HCT116 (cell line): ENCODE measurements around the gene WDR93. TPM values are rescaled to one million over a fixed set of nuclear protein-coding genes. Genes with fewer than 3 reads are reported as not detected.

ENCODE experiments used
- ATAC-seq: fragments of 200-7000 bp; cut with Tn5 transposase; 2 replicates; pipeline ENCODE4 v1.9.1; 2020; ENCODE audit warnings: mild to moderate bottlenecking, moderate library complexity
- BruUV-seq: library from RNA; stranded (reverse); fragments of 400-500 nt; replicated peaks from 2 replicates; lab custom pipeline; 2021; lab: Mats Ljungman, UMichigan
- CTCF ChIA-PET: fragments of 300-600 bp; sonication (Branson Sonifier 250); formaldehyde crosslinking; loops from one replicate; lab custom pipeline; 2021; ENCODE audit warnings: antibody characterized with exemption; lab: Charles Lee
- POLR2A ChIA-PET: fragments of 300-600, 350-600 bp; sonication (Branson Sonifier 250); formaldehyde crosslinking; loops from one replicate; lab custom pipeline; 2021; ENCODE audit warnings: antibody characterized with exemption; lab: Charles Lee
- RAD21 ChIA-PET, 2 experiments: fragments of 300-600 bp; sonication (Branson Sonifier 250); formaldehyde crosslinking; loops; one replicate each; lab custom pipeline; 2023; ENCODE audit warnings: low total read pairs in 2 of 2; ENCODE audit not compliant: uncharacterized antibody in 2 of 2, unreplicated experiment in 2 of 2, low non-redundant PET in 1 of 2; lab: Charles Lee
- DNase-seq: peaks from one replicate; pipeline ENCODE4 v3.0.0-alpha.2; 2010; ENCODE audit warnings: low read depth, low spot score
- H2AFZ ChIP-seq: fragments of 200-600 bp; shearing (Covaris generic), sonication (generic); 2 replicates; pipeline ENCODE4 v1.6.1; 2017; ENCODE audit warnings: low read depth, mixed run types, mixed read lengths, antibody characterized with exemption, low read length; ENCODE audit not compliant: poor library complexity, severe bottlenecking
- H3K27ac ChIP-seq: 2 replicates; pipeline ENCODE4 v1.5.1; 2012; ENCODE audit warnings: low read depth, low read length
- H3K27me3 ChIP-seq: fragments of 200-600 bp; sonication (generic); 2 replicates; pipeline ENCODE4 v1.6.1; 2016; ENCODE audit warnings: mixed run types, low read length, mixed read lengths; ENCODE audit not compliant: insufficient read depth
- H3K36me3 ChIP-seq, 2 experiments: fragments of 200-500 bp in 1 of 2; fragments of 200-600 bp in 1 of 2; sonication (Bioruptor generic) in 1 of 2; sonication (generic) in 1 of 2; 2 replicates each; pipeline versions ENCODE4 v1.5.1 to v1.6.1; 2014 to 2016; ENCODE audit warnings: low read length in 2 of 2, inconsistent platforms in 1 of 2, mixed read lengths in 1 of 2, mixed run types in 1 of 2; ENCODE audit not compliant: insufficient read depth in 2 of 2, control insufficient read depth in 1 of 2
- H3K4me1 ChIP-seq, 2 experiments: fragments of 200-600 bp in 1 of 2; sonication (generic) in 1 of 2; 2 replicates each; pipeline versions ENCODE4 v1.5.1 to v1.6.1; 2012 to 2017; ENCODE audit warnings: low read length in 2 of 2, inconsistent platforms in 1 of 2, mild to moderate bottlenecking in 1 of 2, mixed read lengths in 1 of 2, mixed run types in 1 of 2, moderate library complexity in 1 of 2; ENCODE audit not compliant: insufficient read depth in 2 of 2, control insufficient read depth in 1 of 2
- H3K4me2 ChIP-seq: fragments of 200-600 bp; sonication (generic); 2 replicates; pipeline ENCODE4 v1.6.1; 2017; ENCODE audit warnings: mixed run types, low read length, mixed read lengths
- H3K4me3 ChIP-seq, 2 experiments: fragments of 200-600 bp in 1 of 2; sonication (generic) in 1 of 2; replicated peaks in 1 of 2; 2 replicates each; pipeline ENCODE4 v1.5.1; 2011 to 2016; ENCODE audit warnings: low read length in 2 of 2, control low read depth in 1 of 2, low read depth in 1 of 2, mild to moderate bottlenecking in 1 of 2, mixed read lengths in 1 of 2, mixed run types in 1 of 2
- H3K79me2 ChIP-seq: fragments of 200-600 bp; sonication (generic); 2 replicates; pipeline ENCODE4 v1.6.1; 2017; ENCODE audit warnings: mild to moderate bottlenecking, mixed run types, low read length, moderate library complexity, mixed read lengths; ENCODE audit not compliant: insufficient read depth
- H3K9ac ChIP-seq: fragments of 200-600 bp; sonication (generic); 2 replicates; pipeline ENCODE4 v1.6.1; 2016; ENCODE audit warnings: low read length, mixed read lengths
- H3K9me2 ChIP-seq: fragments of 200-600 bp; sonication (generic), shearing (Covaris generic); 2 replicates; pipeline ENCODE4 v1.6.1; 2017; ENCODE audit warnings: mixed run types, mild to moderate bottlenecking, moderate library complexity; ENCODE audit not compliant: insufficient read depth
- H3K9me3 ChIP-seq, 2 experiments: fragments of 200-500 bp in 1 of 2; fragments of 200-600 bp in 1 of 2; sonication (Bioruptor generic) in 1 of 2; sonication (generic) in 1 of 2; 2 replicates each; pipeline ENCODE4 v1.6.1; 2014 to 2017; ENCODE audit warnings: low read length in 2 of 2, mixed read lengths in 2 of 2, inconsistent platforms in 1 of 2, low read depth in 1 of 2, mild to moderate bottlenecking in 1 of 2, mixed run types in 1 of 2, moderate library complexity in 1 of 2; ENCODE audit not compliant: control insufficient read depth in 1 of 2, insufficient read depth in 1 of 2
- H4K20me1 ChIP-seq: fragments of 200-600 bp; sonication (generic), shearing (Covaris generic); 2 replicates; pipeline ENCODE4 v1.6.1; 2017; ENCODE audit warnings: mixed run types, mild to moderate bottlenecking, moderate library complexity; ENCODE audit not compliant: insufficient read depth
- CEBPB ChIP-seq: IDR thresholded peaks from 2 replicates; pipeline ENCODE4 v1.6.1; 2012; ENCODE audit warnings: low read depth
- ELF1 ChIP-seq: IDR thresholded peaks from 2 replicates; pipeline ENCODE4 v1.6.1; 2012; ENCODE audit warnings: low read depth, borderline replicate concordance
- EZH2 ChIP-seq: fragments of 200-600 bp; sonication (generic); IDR thresholded peaks from 2 replicates; pipeline ENCODE4 v1.6.1; 2017; ENCODE audit warnings: antibody characterized with exemption, mixed run types
- EZH2phosphoT487 ChIP-seq: fragments of 200-600 bp; IDR thresholded peaks from 2 replicates; pipeline ENCODE4 v1.6.1; 2018; ENCODE audit warnings: antibody characterized with exemption, borderline replicate concordance
- FOSL1 ChIP-seq: IDR thresholded peaks from 2 replicates; pipeline ENCODE4 v1.6.1; 2012; ENCODE audit warnings: low read depth
- JUND ChIP-seq: IDR thresholded peaks from 2 replicates; pipeline ENCODE4 v1.6.1; 2012
- POLR2A ChIP-seq: IDR thresholded peaks from 2 replicates; pipeline ENCODE4 v1.7.0; 2011; ENCODE audit warnings: borderline replicate concordance; ENCODE audit not compliant: insufficient read depth, insufficient read length; ENCODE audit errors: extremely low read depth
- RAD21 ChIP-seq: IDR thresholded peaks from 2 replicates; pipeline ENCODE4 v1.6.1; 2012; ENCODE audit warnings: low read depth, mild to moderate bottlenecking
- SRF ChIP-seq: IDR thresholded peaks from 2 replicates; pipeline ENCODE4 v1.6.1; 2012; ENCODE audit warnings: low read depth
- TCF7L2 ChIP-seq: IDR thresholded peaks from 2 replicates; pipeline ENCODE4 v1.7.0; 2011; ENCODE audit warnings: borderline replicate concordance, inconsistent platforms; ENCODE audit not compliant: insufficient read depth, insufficient read length; ENCODE audit errors: extremely low read depth
- YY1 ChIP-seq: IDR thresholded peaks from 2 replicates; pipeline ENCODE4 v1.6.1; 2011; ENCODE audit warnings: low read length, low read depth, moderate library complexity, mild to moderate bottlenecking; ENCODE audit not compliant: insufficient replicate concordance; ENCODE audit errors: extremely low read depth
- ZFX ChIP-seq: fragments of 450-650 bp; IDR thresholded peaks from 2 replicates; pipeline ENCODE4 v1.6.1; 2017
- ZNF274 ChIP-seq: fragments of 200-500 bp; sonication (Bioruptor generic); IDR thresholded peaks from 2 replicates; pipeline ENCODE4 v1.6.1; 2014; ENCODE audit warnings: mild to moderate bottlenecking, low read depth, low read length, inconsistent platforms
- intact Hi-C: fragments of 100-400 bp; cut with micrococcal nuclease; formaldehyde crosslinking; loops from 2 replicates; pipeline ENCODE4 v1.10.0; 2022
- total RNA-seq: library from RNA; stranded (reverse); gene quantifications from one replicate; pipeline ENCODE4 v1.2.1, GENCODE V29; 2021; ENCODE audit not compliant: unreplicated experiment
- TF ChIP-seq, protein P1 (sequence below): IDR thresholded peaks from 2 replicates; pipeline ENCODE4 v1.6.1; 2012
- TF ChIP-seq, protein P2 (sequence below): IDR thresholded peaks from 2 replicates; pipeline ENCODE4 v1.6.1; 2012; ENCODE audit warnings: low read depth
- TF ChIP-seq, protein P3 (sequence below): IDR thresholded peaks from 2 replicates; pipeline ENCODE4 v1.6.1; 2011; ENCODE audit warnings: mild to moderate bottlenecking, low read length, moderate library complexity; ENCODE audit not compliant: insufficient replicate concordance; ENCODE audit errors: extremely low read depth

The WDR93 gene
- total RNA-seq, 1 experiment from 2014 or later = 0.42 TPM

DNA sequence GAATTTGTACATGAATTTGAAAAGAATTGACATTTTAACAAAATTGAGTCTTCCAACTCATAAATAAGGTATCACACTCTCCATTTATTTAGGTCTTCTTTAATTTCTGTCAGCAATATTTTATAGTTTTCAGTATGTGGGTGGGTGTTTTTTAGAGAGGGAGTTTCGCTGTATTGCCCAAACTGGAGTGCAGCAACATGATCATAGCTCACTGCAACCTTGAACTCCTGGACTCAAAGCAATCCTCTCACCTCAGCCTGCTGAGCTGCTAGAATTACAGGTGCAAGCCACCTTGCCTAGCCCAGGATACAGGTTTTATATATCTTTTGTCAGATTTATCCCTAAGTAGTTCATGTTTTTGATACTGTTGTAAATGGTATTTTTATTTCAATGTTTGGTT, 4.6 kb downstream of the WDR93 start:
- no peak for ATAC-seq
- H3K4me3 ChIP-seq = no peak overlapping the region
- no peaks in the 10 kb centered on the region for H3K9me3 ChIP-seq
- H3K4me2 ChIP-seq = no peak overlapping the region
- BruUV-seq = no TSS peak
- no peaks in the 10 kb centered on the region for H3K9me2 ChIP-seq
- peaks cover 3 to 6% of the 10 kb centered on the region in 2 experiments; a peak in 2 of 4 replicates for H3K4me1 ChIP-seq
- H4K20me1 ChIP-seq = no peaks in the 10 kb centered on the region
- ChIA-PET POLR2A (no interaction called here), CTCF (interaction anchor here (1.2 kb wide), 1 partner anchor 22 kb away, joined by 3 read pairs; no protein-coding TSS in a partner anchor), RAD21 (no interaction called here)
- intact Hi-C loops = no loop called here
- H3K79me2 ChIP-seq = no peaks in the 10 kb centered on the region
- no peak for TF ChIP-seq SRF
- no peak for TF ChIP-seq POLR2A
- no peak for TF ChIP-seq TCF7L2
- TF ChIP-seq JUND = no peak
- TF ChIP-seq ZFX = no peak
- TF ChIP-seq, protein P1, sequence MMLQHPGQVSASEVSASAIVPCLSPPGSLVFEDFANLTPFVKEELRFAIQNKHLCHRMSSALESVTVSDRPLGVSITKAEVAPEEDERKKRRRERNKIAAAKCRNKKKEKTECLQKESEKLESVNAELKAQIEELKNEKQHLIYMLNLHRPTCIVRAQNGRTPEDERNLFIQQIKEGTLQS = no peak
- no peak for TF ChIP-seq CEBPB
- TF ChIP-seq ELF1 = no peak
- no peaks in the 10 kb centered on the region for H3K36me3 ChIP-seq
- no peaks in the 10 kb centered on the region for H3K27me3 ChIP-seq
- H2AFZ ChIP-seq = no peak overlapping the region
- H3K9ac ChIP-seq = no peak overlapping the region
- H3K27ac ChIP-seq = no peak overlapping the region
- DNase-seq = no peak

DNA sequence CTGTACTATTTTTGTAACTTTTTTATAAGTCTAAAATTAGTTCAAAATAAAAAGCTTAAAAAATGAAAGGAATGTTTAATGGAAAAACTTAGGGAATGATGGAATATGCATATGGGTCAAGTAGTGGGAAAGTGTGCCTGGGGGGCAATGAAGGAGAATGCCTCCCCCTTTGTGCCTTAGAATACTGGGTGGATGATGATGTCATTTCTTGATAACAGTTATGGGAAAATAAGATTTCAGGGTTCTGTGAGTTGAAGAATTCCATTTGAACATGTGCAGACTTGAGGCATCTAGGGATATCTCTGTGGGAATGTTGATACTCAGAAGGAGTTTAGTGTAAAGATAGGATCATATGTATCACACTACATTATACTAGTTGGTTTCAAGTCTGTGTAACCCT, 13.8 kb downstream of the WDR93 start:
- DNase-seq = no peak
- Histone ChIP-seq H3K36me3 (no peaks in the 10 kb centered on the region), H3K9me3 (no peaks in the 10 kb centered on the region), H3K9me2 (no peaks in the 10 kb centered on the region), H3K4me1 (no peaks in the 10 kb centered on the region), H4K20me1 (no peaks in the 10 kb centered on the region), H3K9ac (no peak overlapping the region), H3K27me3 (no peaks in the 10 kb centered on the region), H3K27ac (no peak overlapping the region), H3K79me2 (no peaks in the 10 kb centered on the region), H2AFZ (no peak overlapping the region), H3K4me3 (no peak overlapping the region), H3K4me2 (no peak overlapping the region)
- ChIA-PET RAD21 (no interaction called here), CTCF (no interaction called here), POLR2A (no interaction called here)
- intact Hi-C loops = no loop called here
- no TSS peak for BruUV-seq
- ATAC-seq = no peak
- TF ChIP-seq EZH2 = no peak
- TF ChIP-seq ZNF274 = no peak
- TF ChIP-seq, protein P1 = no peak
- TF ChIP-seq EZH2phosphoT487 = no peak
- no peak for TF ChIP-seq SRF
- TF ChIP-seq, protein P2, sequence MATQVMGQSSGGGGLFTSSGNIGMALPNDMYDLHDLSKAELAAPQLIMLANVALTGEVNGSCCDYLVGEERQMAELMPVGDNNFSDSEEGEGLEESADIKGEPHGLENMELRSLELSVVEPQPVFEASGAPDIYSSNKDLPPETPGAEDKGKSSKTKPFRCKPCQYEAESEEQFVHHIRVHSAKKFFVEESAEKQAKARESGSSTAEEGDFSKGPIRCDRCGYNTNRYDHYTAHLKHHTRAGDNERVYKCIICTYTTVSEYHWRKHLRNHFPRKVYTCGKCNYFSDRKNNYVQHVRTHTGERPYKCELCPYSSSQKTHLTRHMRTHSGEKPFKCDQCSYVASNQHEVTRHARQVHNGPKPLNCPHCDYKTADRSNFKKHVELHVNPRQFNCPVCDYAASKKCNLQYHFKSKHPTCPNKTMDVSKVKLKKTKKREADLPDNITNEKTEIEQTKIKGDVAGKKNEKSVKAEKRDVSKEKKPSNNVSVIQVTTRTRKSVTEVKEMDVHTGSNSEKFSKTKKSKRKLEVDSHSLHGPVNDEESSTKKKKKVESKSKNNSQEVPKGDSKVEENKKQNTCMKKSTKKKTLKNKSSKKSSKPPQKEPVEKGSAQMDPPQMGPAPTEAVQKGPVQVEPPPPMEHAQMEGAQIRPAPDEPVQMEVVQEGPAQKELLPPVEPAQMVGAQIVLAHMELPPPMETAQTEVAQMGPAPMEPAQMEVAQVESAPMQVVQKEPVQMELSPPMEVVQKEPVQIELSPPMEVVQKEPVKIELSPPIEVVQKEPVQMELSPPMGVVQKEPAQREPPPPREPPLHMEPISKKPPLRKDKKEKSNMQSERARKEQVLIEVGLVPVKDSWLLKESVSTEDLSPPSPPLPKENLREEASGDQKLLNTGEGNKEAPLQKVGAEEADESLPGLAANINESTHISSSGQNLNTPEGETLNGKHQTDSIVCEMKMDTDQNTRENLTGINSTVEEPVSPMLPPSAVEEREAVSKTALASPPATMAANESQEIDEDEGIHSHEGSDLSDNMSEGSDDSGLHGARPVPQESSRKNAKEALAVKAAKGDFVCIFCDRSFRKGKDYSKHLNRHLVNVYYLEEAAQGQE = no peak
- TF ChIP-seq, protein P3, sequence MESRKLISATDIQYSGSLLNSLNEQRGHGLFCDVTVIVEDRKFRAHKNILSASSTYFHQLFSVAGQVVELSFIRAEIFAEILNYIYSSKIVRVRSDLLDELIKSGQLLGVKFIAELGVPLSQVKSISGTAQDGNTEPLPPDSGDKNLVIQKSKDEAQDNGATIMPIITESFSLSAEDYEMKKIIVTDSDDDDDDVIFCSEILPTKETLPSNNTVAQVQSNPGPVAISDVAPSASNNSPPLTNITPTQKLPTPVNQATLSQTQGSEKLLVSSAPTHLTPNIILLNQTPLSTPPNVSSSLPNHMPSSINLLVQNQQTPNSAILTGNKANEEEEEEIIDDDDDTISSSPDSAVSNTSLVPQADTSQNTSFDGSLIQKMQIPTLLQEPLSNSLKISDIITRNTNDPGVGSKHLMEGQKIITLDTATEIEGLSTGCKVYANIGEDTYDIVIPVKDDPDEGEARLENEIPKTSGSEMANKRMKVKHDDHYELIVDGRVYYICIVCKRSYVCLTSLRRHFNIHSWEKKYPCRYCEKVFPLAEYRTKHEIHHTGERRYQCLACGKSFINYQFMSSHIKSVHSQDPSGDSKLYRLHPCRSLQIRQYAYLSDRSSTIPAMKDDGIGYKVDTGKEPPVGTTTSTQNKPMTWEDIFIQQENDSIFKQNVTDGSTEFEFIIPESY = no peak
- no peak for TF ChIP-seq POLR2A
- TF ChIP-seq FOSL1 = no peak
- no peak for TF ChIP-seq YY1
- TF ChIP-seq RAD21 = no peak
